Upper lobe of right lung (tissue), 1 donor: ENCODE measurements around the gene GPR3. TPM values are rescaled to one million over a fixed set of nuclear protein-coding genes. Genes with fewer than 3 reads are reported as not detected.

Experiments
- ATAC-seq: fragments of 200-7000 bp; cut with Tn5 transposase; one replicate; pipeline ENCODE4 v1.9.1; 2020; ENCODE audit warnings: mild to moderate bottlenecking, moderate library complexity
- DNase-seq: peaks from one replicate; pipeline ENCODE4 v3.0.0-alpha.2; 2020
- H3K27ac ChIP-seq: fragments of 200-600 bp; one replicate; pipeline ENCODE4 v1.8.0; 2022
- H3K27me3 ChIP-seq: fragments of 200-600 bp; one replicate; pipeline ENCODE4 v1.8.0; 2022; ENCODE audit warnings: mild to moderate bottlenecking
- H3K36me3 ChIP-seq: fragments of 200-600 bp; one replicate; pipeline ENCODE4 v1.8.0; 2022
- H3K4me1 ChIP-seq: fragments of 200-600 bp; one replicate; pipeline ENCODE4 v1.8.0; 2022
- H3K4me3 ChIP-seq: fragments of 200-600 bp; one replicate; pipeline ENCODE4 v1.8.0; 2022; ENCODE audit warnings: mild to moderate bottlenecking
- H3K9me3 ChIP-seq: fragments of 200-600 bp; one replicate; pipeline ENCODE4 v1.8.0; 2022
- CTCF ChIP-seq: fragments of 200-600 bp; IDR thresholded peaks from one replicate; pipeline ENCODE4 v1.8.0; 2022; ENCODE audit warnings: antibody characterized with exemption
- intact Hi-C: fragments of 100-400 bp; cut with DNase I; formaldehyde crosslinking; loops from one replicate; pipeline ENCODE4 v1.11.0; 2022
- total RNA-seq: library from RNA; stranded (reverse); fragmentation: NEBNext Ultra II Directional; extraction: Animal tissue kit (Norgen Biotek cat#: 25700); gene quantifications from one replicate; pipeline ENCODE4 v1.2.1, GENCODE V29; 2021
- donor health status: DM: no; HTN: yes; CAD: no; lungs with severe emphysema.

Gene GPR3
- total RNA-seq, 1 donor from 2014 or later = 0.90 TPM

GRCh38 chr1:27377760-27378495, 14.5 kb upstream of the GPR3 start:
- ATAC-seq (no peak), DNase-seq (no peak)
- H3K27ac ChIP-seq = no peak overlapping the region
- no peak for TF ChIP-seq CTCF
- no peak overlapping the region for H3K4me3 ChIP-seq
- H3K36me3 ChIP-seq = no peaks in the 10 kb centered on the region
- H3K27me3 ChIP-seq = no peaks in the 10 kb centered on the region
- intact Hi-C loops = no loop called here
- H3K4me1 ChIP-seq = peaks cover 16% of the 10 kb centered on the region
- no peaks in the 10 kb centered on the region for H3K9me3 ChIP-seq

GRCh38 chr1:27379564-27380122, 12.8 kb upstream of the GPR3 start:
- no peak overlapping the region for H3K4me3 ChIP-seq
- TF ChIP-seq CTCF = no peak
- no peak for ATAC-seq
- no peak for DNase-seq
- intact Hi-C loops = no loop called here
- peaks cover 16% of the 10 kb centered on the region for H3K4me1 ChIP-seq
- H3K9me3 ChIP-seq = no peaks in the 10 kb centered on the region
- no peak overlapping the region for H3K27ac ChIP-seq
- no peaks in the 10 kb centered on the region for H3K36me3 ChIP-seq
- H3K27me3 ChIP-seq = no peaks in the 10 kb centered on the region

- ATAC-seq (peak; percentile 44), DNase-seq (no peak)
- Histone ChIP-seq H3K27me3 (no peaks in the 10 kb centered on the region), H3K4me1 (peaks cover 14% of the 10 kb centered on the region), H3K9me3 (no peaks in the 10 kb centered on the region), H3K36me3 (no peaks in the 10 kb centered on the region), H3K4me3 (no peak overlapping the region), H3K27ac (no peak overlapping the region)
- intact Hi-C loops = no loop called here
- TF ChIP-seq CTCF = no peak
These were observed 12.2 kb upstream of the GPR3 start for GRCh38 chr1:27380224-27380623.

- H3K4me3 ChIP-seq = no peak overlapping the region
- no peak for DNase-seq
- ATAC-seq = no peak
- H3K4me1 ChIP-seq = peaks cover 11% of the 10 kb centered on the region
- intact Hi-C loops = no loop called here
- no peaks in the 10 kb centered on the region for H3K36me3 ChIP-seq
- H3K27ac ChIP-seq = peak overlapping the region; percentile 30
- no peak for TF ChIP-seq CTCF
- H3K27me3 ChIP-seq = no peaks in the 10 kb centered on the region
- H3K9me3 ChIP-seq = no peaks in the 10 kb centered on the region
These were observed 11.4 kb upstream of the GPR3 start for GRCh38 chr1:27380766-27381733.

- TF ChIP-seq CTCF = no peak
- DNase-seq = no peak
- peaks cover 11% of the 10 kb centered on the region for H3K4me1 ChIP-seq
- intact Hi-C loops = no loop called here
- no peaks in the 10 kb centered on the region for H3K27me3 ChIP-seq
- H3K27ac ChIP-seq = no peak overlapping the region
- no peak for ATAC-seq
- no peaks in the 10 kb centered on the region for H3K36me3 ChIP-seq
- no peaks in the 10 kb centered on the region for H3K9me3 ChIP-seq
- H3K4me3 ChIP-seq = no peak overlapping the region
These were observed 10.3 kb upstream of the GPR3 start for GRCh38 chr1:27381969-27382762.
